Heart left ventricle (tissue), 16 donors: Measurements from ENCODE around the gene RHBDF2. TPM values are rescaled to one million over a fixed set of nuclear protein-coding genes. Genes with fewer than 3 reads are reported as not detected.

Experiments used
- ATAC-seq, 4 donors: fragments of 200-7000 bp; cut with Tn5 transposase; one replicate each; pipeline ENCODE4 v1.9.1; 2020 to 2022; ENCODE audit warnings: moderate library complexity in 4 of 4, mild to moderate bottlenecking in 3 of 4, moderate number of reproducible peaks in 1 of 4
- DNase-seq, 5 donors: peaks; one replicate each; pipeline ENCODE4 v3.0.0-alpha.2; 2020
- H3K27ac ChIP-seq, 12 donors: fragments of 200-600 bp; sonication (generic) in 4 of 12; one replicate each; pipeline versions ENCODE4 v1.5.0 to v1.8.0; 2016 to 2022; ENCODE audit warnings: mild to moderate bottlenecking in 2 of 12
- H3K27me3 ChIP-seq, 9 donors: fragments of 200-600 bp; sonication (generic) in 2 of 9; one replicate each; pipeline versions ENCODE4 v1.5.1 to v1.8.0; 2016 to 2022; ENCODE audit warnings: mild to moderate bottlenecking in 3 of 9
- H3K36me3 ChIP-seq, 9 donors: fragments of 200-600 bp; sonication (generic) in 2 of 9; one replicate each; pipeline versions ENCODE4 v1.5.0 to v1.8.0; 2018 to 2022; ENCODE audit warnings: mild to moderate bottlenecking in 2 of 9
- H3K4me1 ChIP-seq, 12 donors: fragments of 200-600 bp; sonication (generic) in 4 of 12; one replicate each; pipeline versions ENCODE4 v1.5.0 to v1.8.0; 2016 to 2022; ENCODE audit warnings: mild to moderate bottlenecking in 3 of 12
- H3K4me3 ChIP-seq, 12 donors: fragments of 200-600 bp; sonication (generic) in 4 of 12; one replicate each; pipeline versions ENCODE4 v1.5.0 to v1.8.0; 2017 to 2022; ENCODE audit warnings: mild to moderate bottlenecking in 9 of 12, moderate library complexity in 4 of 12
- H3K9me3 ChIP-seq, 12 donors: fragments of 200-600 bp; sonication (generic) in 4 of 12; one replicate each; pipeline versions ENCODE4 v1.5.0 to v1.8.0; 2016 to 2022; ENCODE audit warnings: mild to moderate bottlenecking in 1 of 12
- POLR2A ChIP-seq, 2 donors: fragments of 450-650 bp; IDR thresholded peaks; one replicate each; pipeline ENCODE4 v1.6.1; 2017; ENCODE audit warnings: antibody characterized with exemption in 2 of 2, mild to moderate bottlenecking in 2 of 2, moderate library complexity in 2 of 2
- WGBS, 4 donors: extraction: QIAGEN DNeasy Blood & Tissue Kit in 2 of 4; methylation state at CpG; one replicate each; pipeline versions ENCODE4 v1.1.5 to v1.1.7; 2013 to 2018; 5-methylcytosine and 5-hydroxymethylcytosine counted together
- intact Hi-C, 10 donors: fragments of 100-400 bp; cut with DNase I; formaldehyde crosslinking; loops; one replicate each; pipeline versions ENCODE4 v1.11.1 to v1.14.2; 2022
- polyA plus RNA-seq, 2 donors: library from polyadenylated mRNA; stranded (reverse); fragments of 200-250 nt; gene quantifications; one replicate each; pipeline ENCODE4 v1.2.3, GENCODE V29; 2013
- total RNA-seq, 9 donors: library from RNA; depleted of rRNA in 2 of 9; stranded (reverse); fragments of >200 nt in 2 of 9; fragmentation: NEBNext Ultra II Directional in 3 of 9; extraction: Animal tissue kit (Norgen Biotek cat#: 25700) in 3 of 9; gene quantifications; one replicate each; pipeline versions ENCODE4 v1.1.0 to v1.2.4, GENCODE V29; 2016 to 2023
- TF ChIP-seq, protein P1 (sequence below), 12 donors: fragments of 200-600 bp; sonication (generic) in 4 of 12; IDR thresholded peaks; one replicate each; pipeline versions ENCODE4 v1.5.0 to v1.8.0; 2018 to 2022; ENCODE audit warnings: antibody characterized with exemption in 12 of 12, mild to moderate bottlenecking in 5 of 12
- donor health status: ischemic (EF 13 %, LVEDD 7.1; RV severe dilation, severe dysfunction).
- donor health status: healthy with polysubstance abuse.
- donor health status: DM: no; HTN: yes; CAD: no.
- donor health status: DM: no; HTN: no; CAD: no.
- donor health status: ischemic (EF 25% LVEDD 6.9; RV normal size, moderate dysfunction).
- donor health status: ischemic (EF 25% LVEDD 5.7; RV mildly dilated, moderate dysfunction).
- donor health status: healthy.
- donor health status: DM: yes; HTN: yes; CAD: no.
- donor health status: ischemic (EF 35%, LVEDD 5.7; RV mildly dilated, moderate dysfunction).
- donor health status: nonischemic (EF 11% LVEDD 7.7; RV severe dilation, severe dysfunction).
- donor health status: DM: yes; HTN: yes; CAD: no.
- donor health status: PGD.
- donor health status: ischemic (EF 29% LVEDD 5.4; RV normal size, mild dysfunction).
- donor health status: nonischemic (EF 23%, LVEDD 6.1; RV moderate dilation, normal function).

The RHBDF2 gene
- total and polyA plus RNA-seq, 11 donors = 6.3 to 49.4 (median 14.1) TPM

DNA sequence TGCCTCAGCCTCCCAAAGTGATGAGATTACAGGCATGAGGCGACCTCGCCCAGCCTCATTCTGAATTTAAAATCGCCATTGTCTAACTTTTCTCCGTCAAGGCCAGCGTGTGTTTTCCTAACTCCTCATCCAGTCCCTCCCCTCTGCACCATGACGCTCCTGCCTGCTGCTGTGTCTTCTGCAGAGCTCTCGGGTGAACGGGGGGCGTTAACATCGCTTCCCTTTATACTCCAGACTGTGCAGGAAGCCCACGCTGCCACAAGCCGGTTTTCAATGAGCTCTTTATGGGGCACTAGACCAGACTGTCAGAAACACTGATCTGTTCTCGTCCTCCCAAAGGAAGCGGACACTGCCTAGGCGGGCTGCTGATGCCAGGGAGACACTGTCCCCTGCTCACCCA lies 20.6 kb downstream of the RHBDF2 start:
- intact Hi-C loops = no loop called here
- 65 to 85% (median 73%) methylated on average over 15 of the region's 15 CpGs for WGBS, 4 donors
- Histone ChIP-seq H3K27me3 (no peaks in the 10 kb centered on the region), H3K27ac (peak overlapping the region in 2 of 12 donors; percentile 26 to 69), H3K9me3 (no peaks in the 10 kb centered on the region), H3K4me3 (no peak overlapping the region), H3K36me3 (peaks cover 0 to 50% (median 0%) of the 10 kb centered on the region in 9 donors), H3K4me1 (peaks cover 0 to 53% (median 2%) of the 10 kb centered on the region in 12 donors)
- DNase-seq = no peak
- peak in 1 of 4 donors; percentile 10 for ATAC-seq
- TF ChIP-seq, protein P1, sequence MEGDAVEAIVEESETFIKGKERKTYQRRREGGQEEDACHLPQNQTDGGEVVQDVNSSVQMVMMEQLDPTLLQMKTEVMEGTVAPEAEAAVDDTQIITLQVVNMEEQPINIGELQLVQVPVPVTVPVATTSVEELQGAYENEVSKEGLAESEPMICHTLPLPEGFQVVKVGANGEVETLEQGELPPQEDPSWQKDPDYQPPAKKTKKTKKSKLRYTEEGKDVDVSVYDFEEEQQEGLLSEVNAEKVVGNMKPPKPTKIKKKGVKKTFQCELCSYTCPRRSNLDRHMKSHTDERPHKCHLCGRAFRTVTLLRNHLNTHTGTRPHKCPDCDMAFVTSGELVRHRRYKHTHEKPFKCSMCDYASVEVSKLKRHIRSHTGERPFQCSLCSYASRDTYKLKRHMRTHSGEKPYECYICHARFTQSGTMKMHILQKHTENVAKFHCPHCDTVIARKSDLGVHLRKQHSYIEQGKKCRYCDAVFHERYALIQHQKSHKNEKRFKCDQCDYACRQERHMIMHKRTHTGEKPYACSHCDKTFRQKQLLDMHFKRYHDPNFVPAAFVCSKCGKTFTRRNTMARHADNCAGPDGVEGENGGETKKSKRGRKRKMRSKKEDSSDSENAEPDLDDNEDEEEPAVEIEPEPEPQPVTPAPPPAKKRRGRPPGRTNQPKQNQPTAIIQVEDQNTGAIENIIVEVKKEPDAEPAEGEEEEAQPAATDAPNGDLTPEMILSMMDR (IDR thresholded peaks at IDR 0.05) = no peak
- TF ChIP-seq POLR2A (IDR thresholded peaks at IDR 0.05) = no peak

GRCh38 chr17:76479515-76480060 lies 21.6 kb downstream of the RHBDF2 start:
- DNase-seq = no peak
- TF ChIP-seq, protein P1 (IDR thresholded peaks at IDR 0.05) = no peak
- no peak for TF ChIP-seq POLR2A (IDR thresholded peaks at IDR 0.05)
- Histone ChIP-seq H3K9me3 (no peaks in the 10 kb centered on the region), H3K27ac (no peak overlapping the region), H3K4me3 (no peak overlapping the region), H3K27me3 (no peaks in the 10 kb centered on the region), H3K36me3 (peaks cover 0 to 61% (median 0%) of the 10 kb centered on the region in 9 donors), H3K4me1 (peaks cover 0 to 43% (median 0%) of the 10 kb centered on the region in 12 donors)
- ATAC-seq = no peak
- WGBS, 4 donors = 88 to 91% (median 90%) methylated on average over 12 to 14 of the region's 14 CpGs
- intact Hi-C loops = no loop called here

GRCh38 chr17:76478730-76479514 lies 22.3 kb downstream of the RHBDF2 start:
- intact Hi-C loops = no loop called here
- Histone ChIP-seq H3K4me3 (no peak overlapping the region), H3K36me3 (peaks cover 0 to 68% (median 0%) of the 10 kb centered on the region in 9 donors), H3K4me1 (peaks cover 0 to 36% (median 0%) of the 10 kb centered on the region in 12 donors), H3K9me3 (no peaks in the 10 kb centered on the region), H3K27me3 (no peaks in the 10 kb centered on the region), H3K27ac (no peak overlapping the region)
- no peak for DNase-seq
- WGBS, 4 donors = 91 to 95% (median 92%) methylated on average over 22 to 37 of the region's 37 CpGs
- no peak for ATAC-seq
- no peak for TF ChIP-seq POLR2A (IDR thresholded peaks at IDR 0.05)
- TF ChIP-seq, protein P1 (IDR thresholded peaks at IDR 0.05) = no peak

DNA sequence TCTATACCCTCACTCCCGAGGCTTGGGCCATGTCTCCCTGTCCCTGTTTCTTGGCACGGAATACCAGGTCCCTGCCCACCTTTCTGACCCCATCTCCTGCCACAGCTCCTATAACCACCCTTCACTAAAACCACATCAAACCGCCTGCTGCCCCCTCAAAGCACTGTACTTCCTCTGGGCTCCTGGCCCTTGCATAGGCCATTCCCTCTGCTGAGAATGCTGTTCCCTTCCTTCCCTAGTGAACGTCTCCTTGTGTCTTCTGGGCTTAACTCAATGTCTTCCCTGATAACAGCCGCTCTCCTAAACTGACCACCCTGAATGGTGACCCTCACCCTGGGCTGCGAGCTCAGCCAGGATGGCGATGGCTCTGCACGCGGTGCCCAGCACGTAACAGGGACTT lies 23.1 kb downstream of the RHBDF2 start:
- DNase-seq (no peak), ATAC-seq (no peak)
- intact Hi-C loops = no loop called here
- no peak overlapping the region for H3K4me3 ChIP-seq
- 94 to 95% (median 95%) methylated on average over 10 of the region's 10 CpGs for WGBS, 4 donors
- no peaks in the 10 kb centered on the region for H3K27me3 ChIP-seq
- H3K36me3 ChIP-seq = peaks cover 0 to 76% (median 5%) of the 10 kb centered on the region in 9 donors
- no peaks in the 10 kb centered on the region for H3K9me3 ChIP-seq
- no peak overlapping the region for H3K27ac ChIP-seq
- peaks cover 0 to 29% (median 0%) of the 10 kb centered on the region in 12 donors for H3K4me1 ChIP-seq
- TF ChIP-seq, protein P1 (IDR thresholded peaks at IDR 0.05) = no peak
- TF ChIP-seq POLR2A (IDR thresholded peaks at IDR 0.05) = no peak
